Activated T-helper 17 cell treated with anti-CD3 and anti-CD28 coated beads, Interleukin-2, amount 50 U/mL, for 72 hours (primary cell): ENCODE data around the gene CXXC1. TPM values are rescaled to one million over a fixed set of nuclear protein-coding genes. Genes with fewer than 3 reads are reported as not detected.
"Not testable (repeated sequence)": the region's sequence is repeated elsewhere in the genome, so short reads cannot be mapped to it uniquely, and the experiment has no call there.

Experiments
- ATAC-seq: fragments of 150-1000 bp; cut with Tn5 transposase; replicated peaks from 2 replicates; pipeline ENCODE4 v1.10.0; 2021; ENCODE audit warnings: mild to moderate bottlenecking, moderate library complexity
- H3K27ac Mint-ChIP-seq: one replicate; pipeline ENCODE4 v1.8.0; 2022; ENCODE audit warnings: mixed read lengths
- H3K27me3 Mint-ChIP-seq: one replicate; pipeline ENCODE4 v1.8.0; 2022; ENCODE audit warnings: mixed read lengths
- H3K36me3 Mint-ChIP-seq: one replicate; pipeline ENCODE4 v1.8.0; 2022; ENCODE audit warnings: low read depth, mild to moderate bottlenecking, mixed read lengths
- H3K4me1 Mint-ChIP-seq: one replicate; pipeline ENCODE4 v1.8.0; 2022; ENCODE audit warnings: mixed read lengths
- H3K4me3 Mint-ChIP-seq: one replicate; pipeline ENCODE4 v1.8.0; 2022; ENCODE audit warnings: mild to moderate bottlenecking, mixed read lengths
- H3K9me3 Mint-ChIP-seq: one replicate; pipeline ENCODE4 v1.8.0; 2022; ENCODE audit warnings: mixed read lengths
- total RNA-seq, 2 donors: library from RNA; stranded (reverse); gene quantifications; one replicate each; pipeline ENCODE4 v1.2.3, GENCODE V29; 2022

Gene CXXC1
- 100 to 1,000 TPM; 125 to 129 TPM for total RNA-seq

DNA sequence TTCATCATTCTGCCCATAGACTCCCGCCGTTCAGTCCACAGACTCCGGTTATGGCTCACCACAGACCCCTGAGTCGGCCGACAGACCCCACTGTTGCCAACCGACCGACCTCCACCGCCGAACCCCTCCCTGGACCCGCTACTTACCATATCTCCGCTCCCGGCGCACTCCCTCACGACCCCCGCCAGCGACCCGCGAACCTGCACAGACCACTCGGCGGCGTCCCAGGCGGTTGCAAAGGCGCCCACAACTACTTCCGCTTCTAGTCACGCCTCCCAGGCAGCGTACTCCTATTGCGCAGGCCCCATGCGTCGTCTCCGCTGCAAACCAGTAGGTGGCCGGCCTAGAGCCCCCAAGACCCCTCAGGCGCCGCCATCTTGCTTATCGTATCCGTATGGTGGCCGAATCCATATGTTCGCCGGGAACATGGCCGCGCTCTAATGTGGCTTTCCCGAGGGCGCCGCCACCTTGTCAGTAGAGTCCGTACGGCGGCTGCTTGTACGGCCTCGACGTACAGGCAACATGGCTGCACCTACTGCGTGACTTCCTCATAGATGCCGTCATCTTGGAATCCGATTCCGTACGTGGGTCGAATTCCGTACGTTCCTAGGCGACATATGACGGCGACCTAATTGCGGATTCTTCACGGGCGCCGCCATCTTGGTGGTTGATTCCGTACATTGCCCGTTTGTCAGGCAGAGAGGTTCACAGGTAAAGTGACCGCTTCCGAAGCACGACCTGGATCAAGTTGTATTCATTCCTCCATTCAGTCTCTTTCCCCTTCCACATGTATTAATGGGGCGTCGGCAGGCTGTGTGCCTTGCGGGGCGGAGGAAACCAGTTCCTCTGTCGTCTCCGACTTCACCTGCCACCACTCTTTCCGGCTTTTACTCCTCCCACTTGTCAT, at the start of gene CXXC1:
Gene CXXC1 (minus strand): TSS at position 252 of the 907 bp plus-strand sequence. CDS start 103 bp downstream, at position 149.
- H3K27ac Mint-ChIP-seq = peak within 1 kb of the TSS; percentile 96
- ATAC-seq = peak; percentile 88
- H3K4me3 Mint-ChIP-seq = peak within 1 kb of the TSS; percentile 96
- peaks cover 33% of the 10 kb centered on the region for H3K4me1 Mint-ChIP-seq
- no peaks in the 10 kb centered on the region for H3K9me3 Mint-ChIP-seq
- no peaks in the 10 kb centered on the region for H3K27me3 Mint-ChIP-seq
- peaks cover 51% of the 10 kb centered on the region for H3K36me3 Mint-ChIP-seq

DNA sequence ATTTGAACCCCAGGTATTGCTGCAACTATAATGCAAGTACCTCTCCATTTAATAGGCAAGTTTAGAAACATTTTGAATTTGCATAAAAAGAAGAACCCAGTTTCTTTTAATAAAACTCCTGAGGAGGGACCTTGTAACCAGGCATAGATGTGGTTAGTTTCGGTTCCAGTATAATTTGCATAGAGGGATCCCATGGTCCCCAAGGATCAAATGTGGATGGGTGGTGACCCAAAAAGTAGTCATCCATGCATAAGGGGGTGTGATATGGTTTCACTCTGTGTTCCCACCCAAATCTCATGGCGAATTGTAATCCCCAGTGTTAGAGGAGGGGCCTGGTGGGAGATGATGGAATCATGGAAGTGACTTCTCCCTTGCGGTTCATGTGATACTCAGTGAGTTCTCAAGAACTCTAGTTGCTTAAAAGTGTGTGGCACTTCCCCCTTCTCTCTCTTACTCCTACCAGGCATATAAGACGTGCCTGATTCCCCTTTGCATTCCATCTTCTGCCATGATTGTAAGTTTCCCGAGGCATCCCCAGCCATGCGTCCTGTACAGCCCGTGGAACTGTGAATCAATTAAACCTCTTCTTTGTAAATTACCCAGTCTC, 47.2 kb upstream of the CXXC1 start:
- ATAC-seq = no peak

DNA sequence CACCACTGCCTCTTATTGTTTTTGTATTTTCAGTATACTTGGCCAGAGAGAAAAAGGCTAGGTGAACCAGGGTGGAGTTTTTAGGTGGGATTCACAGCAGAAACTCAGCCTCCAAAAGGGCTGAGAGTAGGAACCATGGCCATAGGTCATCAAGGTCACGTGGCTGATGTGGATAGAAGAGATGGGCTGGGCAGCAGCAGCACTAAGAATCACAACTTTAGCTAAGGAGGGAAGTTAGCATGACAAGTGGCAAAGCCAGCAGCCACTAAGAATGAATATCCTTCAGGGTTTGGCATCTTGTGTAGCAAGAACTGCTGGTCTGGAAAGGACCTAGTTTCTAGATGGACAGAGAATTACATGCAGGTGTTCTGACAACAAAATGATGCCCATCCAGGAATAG, 44.2 kb upstream of the CXXC1 start:
- Mint-ChIP-seq H3K4me1 (no peaks in the 10 kb centered on the region), H3K27me3 (peaks cover 22% of the 10 kb centered on the region), H3K4me3 (no peak overlapping the region), H3K9me3 (no peaks in the 10 kb centered on the region), H3K36me3 (no peaks in the 10 kb centered on the region), H3K27ac (no peak overlapping the region)
- ATAC-seq = no peak

More for the DNA sequence above, 47.2 kb upstream of the CXXC1 start:
- Mint-ChIP-seq H3K4me3 (no peak overlapping the region), H3K9me3 (no peaks in the 10 kb centered on the region), H3K4me1 (no peaks in the 10 kb centered on the region), H3K27ac (no peak overlapping the region), H3K36me3 (no peaks in the 10 kb centered on the region), H3K27me3 (peaks cover 6% of the 10 kb centered on the region)

DNA sequence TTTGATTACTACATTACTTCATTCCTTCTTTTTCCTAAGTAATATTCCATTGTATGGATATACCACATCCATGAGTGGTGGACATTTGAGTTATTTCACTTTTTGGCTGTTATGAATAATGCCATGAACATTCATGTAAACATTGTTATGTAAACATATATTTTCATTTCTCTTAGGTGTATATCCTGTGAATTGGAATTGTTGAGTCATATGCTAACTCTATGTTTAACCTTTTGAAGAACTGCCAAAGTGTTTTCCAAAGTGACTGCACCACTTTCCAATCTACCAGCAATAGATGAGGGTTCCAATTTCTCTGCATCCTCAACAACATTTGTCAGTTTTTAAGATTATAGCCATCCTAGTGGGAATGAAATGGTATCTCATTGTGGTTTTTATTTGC, 42.7 kb upstream of the CXXC1 start:
- H3K27ac Mint-ChIP-seq = no peak overlapping the region
- no peaks in the 10 kb centered on the region for H3K9me3 Mint-ChIP-seq
- H3K27me3 Mint-ChIP-seq = peaks cover 22% of the 10 kb centered on the region
- ATAC-seq = no peak
- no peak overlapping the region for H3K4me3 Mint-ChIP-seq
- H3K4me1 Mint-ChIP-seq = no peaks in the 10 kb centered on the region
- no peaks in the 10 kb centered on the region for H3K36me3 Mint-ChIP-seq

DNA sequence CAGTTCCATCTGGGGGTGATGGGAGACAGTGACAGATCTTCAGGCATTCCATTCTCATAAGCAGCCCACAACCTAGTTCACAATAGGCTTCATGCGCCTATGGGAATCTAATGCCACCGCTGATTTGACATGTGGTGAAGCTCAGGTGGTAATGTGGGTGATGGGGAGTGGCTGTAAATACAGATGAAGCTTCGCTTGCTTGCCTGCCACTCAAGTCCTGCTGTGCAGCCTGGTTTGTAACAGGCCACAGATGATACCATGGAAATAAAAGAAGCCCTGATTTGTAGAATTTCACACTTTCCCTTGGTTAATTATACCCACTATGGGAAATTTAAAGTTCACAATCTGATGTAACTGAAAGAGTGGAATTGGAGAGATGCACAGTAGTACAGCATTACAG, 40.5 kb upstream of the CXXC1 start:
- no peak overlapping the region for H3K4me3 Mint-ChIP-seq
- H3K36me3 Mint-ChIP-seq = no peaks in the 10 kb centered on the region
- H3K9me3 Mint-ChIP-seq = no peaks in the 10 kb centered on the region
- no peak for ATAC-seq
- peaks cover 22% of the 10 kb centered on the region for H3K27me3 Mint-ChIP-seq
- H3K4me1 Mint-ChIP-seq = no peaks in the 10 kb centered on the region
- no peak overlapping the region for H3K27ac Mint-ChIP-seq

DNA sequence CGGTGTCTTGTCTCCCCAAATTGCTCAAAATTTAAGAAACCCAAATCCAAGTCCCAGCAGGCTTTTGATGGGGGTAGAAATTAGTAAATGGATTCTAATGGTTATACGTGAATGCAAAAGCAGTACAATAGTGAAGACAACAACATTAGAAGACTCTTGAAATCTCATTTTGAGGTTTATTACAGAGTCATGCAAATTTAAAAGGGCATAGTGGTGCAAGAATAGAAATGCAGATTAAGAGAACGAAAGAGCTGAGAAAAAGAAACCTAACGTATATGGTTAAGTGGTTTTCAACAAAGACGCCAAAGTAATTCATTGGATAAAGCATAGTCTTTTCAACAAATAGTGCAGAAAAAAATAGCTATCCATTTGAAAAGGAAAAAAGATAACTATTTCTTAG, 33.2 kb upstream of the CXXC1 start:
- no peaks in the 10 kb centered on the region for H3K4me1 Mint-ChIP-seq
- no peak for ATAC-seq
- H3K27ac Mint-ChIP-seq = no peak overlapping the region
- no peaks in the 10 kb centered on the region for H3K36me3 Mint-ChIP-seq
- no peaks in the 10 kb centered on the region for H3K9me3 Mint-ChIP-seq
- H3K27me3 Mint-ChIP-seq = peaks cover 4% of the 10 kb centered on the region
- H3K4me3 Mint-ChIP-seq = no peak overlapping the region

DNA sequence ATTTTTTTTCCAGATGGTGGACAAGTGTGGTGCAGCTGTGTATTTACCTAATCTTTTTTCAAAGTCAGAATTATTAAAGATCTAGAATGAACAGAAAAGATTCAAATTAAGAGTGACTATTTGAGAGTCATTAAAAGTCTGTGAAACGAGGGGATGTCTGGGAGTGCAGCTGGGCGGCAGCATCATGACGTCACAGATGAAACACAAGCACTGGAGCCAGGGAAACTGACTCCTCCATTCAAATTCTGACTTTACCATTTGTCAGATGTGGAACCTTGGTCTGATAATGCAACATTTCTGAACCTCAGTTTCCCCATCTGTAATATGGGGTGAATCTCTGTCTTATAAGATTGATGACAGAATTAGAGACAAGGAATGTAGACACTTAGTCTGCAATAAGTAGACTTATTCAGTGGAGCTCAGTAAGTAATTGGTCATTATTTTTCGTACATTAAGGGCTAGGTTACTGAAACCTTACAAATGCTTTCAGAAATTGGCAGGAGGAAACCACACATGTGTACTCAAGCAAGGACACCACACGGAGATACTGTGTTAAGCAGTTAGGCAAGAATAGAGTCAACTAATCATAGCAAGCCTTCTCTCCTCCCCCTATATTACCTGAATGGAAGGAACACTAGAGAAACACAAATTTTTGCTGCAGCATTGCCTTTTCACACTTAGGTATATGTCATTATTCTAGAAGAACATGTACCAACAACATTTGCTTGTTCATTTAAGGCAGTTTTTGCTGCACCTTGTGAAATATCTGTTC, 27.8 kb upstream of the CXXC1 start:
- ATAC-seq = no peak
- peaks cover 23% of the 10 kb centered on the region for H3K27me3 Mint-ChIP-seq
- H3K4me3 Mint-ChIP-seq = no peak overlapping the region
- H3K27ac Mint-ChIP-seq = no peak overlapping the region
- H3K9me3 Mint-ChIP-seq = no peaks in the 10 kb centered on the region
- H3K4me1 Mint-ChIP-seq = no peaks in the 10 kb centered on the region
- H3K36me3 Mint-ChIP-seq = no peaks in the 10 kb centered on the region

DNA sequence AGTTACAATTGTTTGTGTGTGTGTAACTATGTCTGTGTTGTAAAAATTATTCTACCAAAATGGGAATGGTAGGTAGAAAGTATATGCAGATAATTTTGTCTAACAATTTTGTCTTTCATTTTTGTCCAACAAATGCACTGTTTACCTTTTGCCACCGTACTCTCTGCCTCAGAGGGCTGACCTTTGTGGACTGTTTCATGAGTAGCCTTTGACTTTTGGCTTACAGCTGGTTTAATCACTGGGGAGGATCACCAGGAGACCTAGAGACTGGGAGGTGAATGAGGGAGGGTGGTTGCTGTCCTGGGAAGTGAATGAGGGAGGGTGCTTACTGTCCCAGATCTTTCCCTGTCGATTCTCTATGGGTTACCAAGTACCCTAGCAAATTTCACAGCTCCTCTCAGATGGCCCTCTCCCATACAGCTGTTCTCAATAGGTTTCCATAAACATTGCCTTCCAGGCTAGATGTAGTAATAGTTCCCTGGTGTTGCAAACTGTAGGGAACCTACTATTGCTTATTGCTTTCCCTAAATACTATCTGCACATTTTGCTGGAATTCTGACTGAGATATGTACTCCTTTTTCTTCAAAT, 26.5 kb upstream of the CXXC1 start:
- ATAC-seq = no peak
- peaks cover 26% of the 10 kb centered on the region for H3K27me3 Mint-ChIP-seq
- no peaks in the 10 kb centered on the region for H3K9me3 Mint-ChIP-seq
- H3K4me1 Mint-ChIP-seq = no peaks in the 10 kb centered on the region
- H3K27ac Mint-ChIP-seq = no peak overlapping the region
- no peak overlapping the region for H3K4me3 Mint-ChIP-seq
- no peaks in the 10 kb centered on the region for H3K36me3 Mint-ChIP-seq

DNA sequence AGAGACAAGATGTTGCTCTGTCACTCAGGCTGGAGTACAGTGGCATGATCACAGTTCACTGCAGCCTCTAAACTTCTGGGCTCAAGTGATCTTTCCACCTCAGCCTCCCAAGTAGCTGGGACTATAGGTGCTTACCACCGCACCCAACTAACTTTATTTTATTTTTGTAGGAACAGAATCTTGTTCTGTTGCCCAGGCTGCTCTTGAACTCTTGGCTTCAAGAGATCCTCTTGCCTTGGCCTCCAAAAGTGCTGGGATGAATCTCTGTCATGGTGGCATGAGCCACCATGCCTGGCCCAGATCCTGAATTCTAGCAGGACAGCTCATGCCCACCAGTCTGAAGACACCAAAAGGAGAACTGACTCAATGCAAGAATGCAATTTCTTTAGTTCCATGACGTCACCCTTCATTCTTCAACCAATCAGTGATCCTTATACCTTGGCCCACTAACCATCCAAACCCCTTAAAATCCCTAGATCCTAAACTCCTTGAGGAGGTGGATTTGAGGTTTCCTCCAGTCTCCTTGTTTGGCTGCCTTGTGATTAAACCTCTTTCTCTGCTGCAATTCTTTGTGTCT, 25.6 kb upstream of the CXXC1 start:
- Mint-ChIP-seq H3K27me3 (peaks cover 26% of the 10 kb centered on the region), H3K4me3 (no peak overlapping the region), H3K4me1 (no peaks in the 10 kb centered on the region), H3K36me3 (no peaks in the 10 kb centered on the region), H3K9me3 (no peaks in the 10 kb centered on the region), H3K27ac (no peak overlapping the region)
- ATAC-seq = no peak

DNA sequence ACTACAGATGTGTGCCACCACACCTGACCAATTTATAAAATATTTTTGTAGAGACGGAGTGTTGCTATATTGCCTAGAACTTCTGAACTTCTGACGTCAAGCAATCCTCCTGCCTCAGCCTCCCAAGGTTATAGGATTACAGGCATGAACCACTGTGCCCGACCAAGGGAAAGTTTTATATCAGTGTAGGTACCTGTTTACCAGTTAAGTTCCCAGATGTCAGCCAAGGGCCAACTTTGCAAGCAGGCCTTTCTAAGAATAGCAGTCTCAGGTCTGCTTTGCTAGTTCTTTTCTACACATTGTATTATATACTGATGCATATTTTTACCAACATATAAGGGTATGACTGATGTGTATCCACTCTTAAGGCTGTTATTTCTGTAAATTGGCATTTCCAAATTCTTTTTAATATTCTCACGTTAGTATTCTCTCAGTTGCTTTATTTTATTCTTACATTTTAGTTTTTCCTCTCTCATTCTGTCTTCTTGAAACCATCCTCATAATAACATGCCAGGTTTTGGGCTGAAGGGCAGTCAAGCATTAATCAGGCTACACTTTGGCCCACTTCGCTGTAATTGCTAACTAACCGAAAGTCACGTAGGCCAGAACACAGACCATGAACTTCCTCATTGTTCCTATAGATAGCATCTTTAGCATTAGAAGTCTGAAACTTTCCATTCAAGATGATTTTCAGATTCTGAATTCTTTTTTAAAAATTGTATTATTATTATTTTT, 25.0 kb upstream of the CXXC1 start:
- Mint-ChIP-seq H3K36me3 (no peaks in the 10 kb centered on the region), H3K9me3 (no peaks in the 10 kb centered on the region), H3K27me3 (peaks cover 26% of the 10 kb centered on the region), H3K27ac (no peak overlapping the region), H3K4me3 (no peak overlapping the region), H3K4me1 (no peaks in the 10 kb centered on the region)
- no peak for ATAC-seq

DNA sequence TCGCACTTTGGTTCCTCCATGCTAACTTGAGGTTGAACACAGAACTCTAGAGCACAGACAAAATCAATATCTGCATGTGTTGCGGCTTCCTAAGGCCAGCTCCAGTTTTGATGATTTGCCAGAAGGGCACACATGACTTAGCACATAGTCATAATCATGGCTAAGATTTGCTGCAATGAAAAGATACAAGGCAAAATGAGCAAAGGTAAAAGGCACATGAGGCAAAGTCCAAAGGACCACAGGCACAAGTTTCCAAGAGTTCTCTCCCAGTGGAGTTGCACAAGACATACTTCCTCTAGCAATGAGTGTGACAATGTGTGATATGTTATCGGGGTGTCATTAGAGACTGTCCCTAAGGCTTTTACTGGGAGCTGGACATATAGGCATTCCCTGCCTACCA, 24.2 kb upstream of the CXXC1 start:
- Mint-ChIP-seq H3K27me3 (peaks cover 21% of the 10 kb centered on the region), H3K27ac (no peak overlapping the region), H3K36me3 (no peaks in the 10 kb centered on the region), H3K4me3 (no peak overlapping the region), H3K9me3 (no peaks in the 10 kb centered on the region), H3K4me1 (no peaks in the 10 kb centered on the region)
- ATAC-seq = no peak

DNA sequence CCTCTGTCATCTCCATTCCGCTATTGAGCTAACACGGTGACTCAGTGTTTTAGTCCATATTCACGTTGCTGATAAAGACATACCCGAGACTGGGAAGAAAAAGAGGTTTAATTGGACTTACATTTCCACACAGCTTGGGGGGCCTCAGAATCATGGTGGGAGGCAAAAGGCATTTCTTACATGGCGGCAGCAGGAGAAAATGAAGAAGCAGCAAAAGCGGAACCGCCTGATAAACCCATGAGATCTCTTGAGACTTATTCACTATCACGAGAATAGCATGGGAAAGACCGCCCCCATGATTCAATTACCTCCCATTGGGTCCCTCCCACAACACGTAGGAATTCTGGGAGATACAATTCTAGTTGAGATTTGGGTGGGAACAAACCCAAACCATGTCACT, 22.6 kb upstream of the CXXC1 start:
- Mint-ChIP-seq H3K4me3 (no peak overlapping the region), H3K36me3 (no peaks in the 10 kb centered on the region), H3K27me3 (peaks cover 24% of the 10 kb centered on the region), H3K4me1 (no peaks in the 10 kb centered on the region), H3K27ac (no peak overlapping the region), H3K9me3 (no peaks in the 10 kb centered on the region)
- ATAC-seq = no peak

DNA sequence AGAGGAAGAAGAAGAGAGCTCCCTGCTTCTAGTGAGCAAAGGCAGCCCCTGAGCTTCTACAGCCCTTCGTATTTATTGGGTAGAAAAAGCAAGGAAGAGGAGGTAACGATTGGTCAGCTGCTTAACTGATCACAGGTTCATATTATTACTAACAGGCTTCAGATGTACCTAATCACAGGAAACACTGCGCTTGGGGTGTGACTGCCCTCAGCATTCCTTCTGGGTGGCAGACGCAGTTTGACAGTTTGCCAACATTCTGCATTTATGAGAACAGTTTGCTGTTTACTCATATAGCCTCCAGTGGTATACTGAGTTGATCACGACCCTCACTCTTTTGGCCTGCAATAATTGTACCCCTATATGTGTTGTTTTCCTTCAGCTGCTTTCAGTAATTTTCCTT, 21.4 kb upstream of the CXXC1 start:
- not testable (repeated sequence) for H3K4me1 Mint-ChIP-seq, H3K9me3 Mint-ChIP-seq, H3K36me3 Mint-ChIP-seq, H3K27ac Mint-ChIP-seq, ATAC-seq
- peaks cover 16% of the 10 kb centered on the region for H3K27me3 Mint-ChIP-seq
- peak overlapping the region; percentile 91 for H3K4me3 Mint-ChIP-seq
